Fibroblast of the aortic adventitia (primary cell): ENCODE measurements around the gene CFAP157. TPM values are rescaled to one million over a fixed set of nuclear protein-coding genes. Genes with fewer than 3 reads are reported as not detected.
A peak's percentile ranks its signal among the peaks of the same experiment; 100 is the strongest.

ENCODE experiments used
- DNase-seq: peaks from one replicate; pipeline ENCODE4 v3.0.0-alpha.2; 2010; ENCODE audit warnings: low read depth
- H3K4me3 ChIP-seq: 2 replicates; pipeline ENCODE4 v1.5.1; 2011; ENCODE audit warnings: low read depth, mild to moderate bottlenecking, control low read depth, low read length, moderate library complexity
- CTCF ChIP-seq: IDR thresholded peaks from 2 replicates; pipeline ENCODE4 v1.5.1; 2011; ENCODE audit warnings: mild to moderate bottlenecking, low read length, control low read depth, inconsistent platforms; ENCODE audit not compliant: insufficient read depth
- total RNA-seq: library from RNA; depleted of rRNA; stranded (reverse); fragments of >200 nt; gene quantifications from 2 replicates; pipeline ENCODE4 v1.2.3, GENCODE V29; 2012; ENCODE audit warnings: low replicate concordance

CFAP157 gene
- total RNA-seq, 1 donor = 0.09 TPM

GRCh38 chr9:127692071-127692470 lies 14.7 kb upstream of the CFAP157 start:
- no peak overlapping the region for H3K4me3 ChIP-seq
- no peak for DNase-seq
- no peak for TF ChIP-seq CTCF

GRCh38 chr9:127693143-127693542 lies 13.6 kb upstream of the CFAP157 start:
- H3K4me3 ChIP-seq = no peak overlapping the region
- TF ChIP-seq CTCF = no peak
- DNase-seq = no peak

- TF ChIP-seq CTCF = no peak
- DNase-seq = no peak
- no peak overlapping the region for H3K4me3 ChIP-seq
These were observed 13.1 kb upstream of the CFAP157 start for GRCh38 chr9:127693697-127694096.

GRCh38 chr9:127694890-127695720 lies 11.7 kb upstream of the CFAP157 start:
- DNase-seq = peak; percentile 7
- no peak overlapping the region for H3K4me3 ChIP-seq
- no peak for TF ChIP-seq CTCF

- H3K4me3 ChIP-seq = no peak overlapping the region
- TF ChIP-seq CTCF = no peak
- no peak for DNase-seq
These were observed 9.2 kb upstream of the CFAP157 start for GRCh38 chr9:127697575-127697974.

GRCh38 chr9:127698386-127698785 lies 8.4 kb upstream of the CFAP157 start:
- DNase-seq = no peak
- TF ChIP-seq CTCF = no peak
- no peak overlapping the region for H3K4me3 ChIP-seq
